GM23248 (cell line): Measurements from ENCODE around the gene TBX1. TPM values are rescaled to one million over a fixed set of nuclear protein-coding genes. Genes with fewer than 3 reads are reported as not detected.

ENCODE experiments used
- DNase-seq: peaks from one replicate; pipeline ENCODE4 v3.0.0-alpha.2; 2015
- H2AFZ ChIP-seq: fragments of 200-600 bp; sonication (generic); 2 replicates; pipeline ENCODE4 v1.6.1; 2016; ENCODE audit warnings: antibody characterized with exemption
- H3F3A ChIP-seq: fragments of 200-600 bp; sonication (generic); 2 replicates; pipeline ENCODE4 v1.6.1; 2016; ENCODE audit warnings: mild to moderate bottlenecking, antibody characterized with exemption, mixed run types; ENCODE audit not compliant: insufficient read depth
- H3K27ac ChIP-seq: fragments of 200-600 bp; sonication (generic); 2 replicates; pipeline ENCODE4 v1.5.1; 2016; ENCODE audit warnings: mild to moderate bottlenecking
- H3K27me3 ChIP-seq: fragments of 200-600 bp; sonication (generic); replicated peaks from 2 replicates; pipeline ENCODE4 v1.6.1; 2016; ENCODE audit warnings: mild to moderate bottlenecking; ENCODE audit not compliant: insufficient read depth
- H3K36me3 ChIP-seq: fragments of 200-600 bp; sonication (generic); 2 replicates; pipeline ENCODE4 v1.6.1; 2016; ENCODE audit warnings: low read depth, mild to moderate bottlenecking
- H3K4me1 ChIP-seq: fragments of 200-600 bp; sonication (generic); 2 replicates; pipeline ENCODE4 v1.6.1; 2016; ENCODE audit warnings: mild to moderate bottlenecking; ENCODE audit not compliant: insufficient read depth
- H3K4me2 ChIP-seq: fragments of 200-600 bp; sonication (generic); one replicate; pipeline ENCODE4 v1.6.1; 2016; ENCODE audit warnings: mild to moderate bottlenecking; ENCODE audit not compliant: unreplicated experiment
- H3K4me3 ChIP-seq: fragments of 200-600 bp; sonication (generic); 2 replicates; pipeline ENCODE4 v1.5.1; 2016; ENCODE audit warnings: mild to moderate bottlenecking
- H3K79me2 ChIP-seq: fragments of 200-600 bp; sonication (generic); 2 replicates; pipeline ENCODE4 v1.6.1; 2016; ENCODE audit warnings: mild to moderate bottlenecking; ENCODE audit not compliant: insufficient read depth
- H3K9ac ChIP-seq: fragments of 200-600 bp; sonication (generic); 2 replicates; pipeline ENCODE4 v1.6.1; 2016; ENCODE audit warnings: mild to moderate bottlenecking
- H3K9me2 ChIP-seq: fragments of 200-600 bp; sonication (generic); 2 replicates; pipeline ENCODE4 v1.6.1; 2016; ENCODE audit warnings: mixed run types, mild to moderate bottlenecking, moderate library complexity; ENCODE audit not compliant: insufficient read depth
- H3K9me3 ChIP-seq: fragments of 200-600 bp; sonication (generic); one replicate; pipeline ENCODE4 v1.6.1; 2017; ENCODE audit warnings: low read depth
- H4K20me1 ChIP-seq: fragments of 200-600 bp; sonication (generic); 2 replicates; pipeline ENCODE4 v1.6.0; 2016; ENCODE audit not compliant: insufficient read depth
- EZH2 ChIP-seq: fragments of 200-600 bp; sonication (generic); IDR thresholded peaks from 2 replicates; pipeline ENCODE4 v1.6.1; 2018; ENCODE audit warnings: antibody characterized with exemption, mild to moderate bottlenecking; ENCODE audit not compliant: insufficient read depth, poor library complexity, severe bottlenecking
- EZH2phosphoT487 ChIP-seq: fragments of 200-600 bp; sonication (generic); IDR thresholded peaks from 2 replicates; pipeline ENCODE4 v1.6.1; 2018; ENCODE audit warnings: antibody characterized with exemption, moderate library complexity, mild to moderate bottlenecking, low read depth; ENCODE audit not compliant: insufficient read depth
- WGBS, 2 experiments: methylation state at CpG; one replicate each; pipeline ENCODE4 v1.1.6; 2015 to 2017; ENCODE audit warnings: low lambda C conversion rate in 2 of 2, low coverage in 1 of 2; ENCODE audit errors: missing lambda C conversion rate in 2 of 2; 5-methylcytosine and 5-hydroxymethylcytosine counted together
- in situ Hi-C: fragments of 300-500 bp; cut with MboI; formaldehyde crosslinking; loops from 2 replicates; pipeline ENCODE4 v1.15.0; 2020
- polyA plus RNA-seq: library from polyadenylated mRNA; unstranded; fragments of >200 nt; fragmentation: Nextera tagmentation; extraction: Ambion mirVana; gene quantifications from 2 replicates; pipeline ENCODE4 v1.2.1, GENCODE V29; 2016
- total RNA-seq: library from RNA; depleted of rRNA; stranded (reverse); fragments of >200 nt; shearing (Covaris generic); gene quantifications from 2 replicates; pipeline ENCODE4 v1.2.3, GENCODE V29; 2014

Gene TBX1
- total and polyA plus RNA-seq, 2 experiments from 2014 or later = 2.8 to 4.6 TPM

DNA sequence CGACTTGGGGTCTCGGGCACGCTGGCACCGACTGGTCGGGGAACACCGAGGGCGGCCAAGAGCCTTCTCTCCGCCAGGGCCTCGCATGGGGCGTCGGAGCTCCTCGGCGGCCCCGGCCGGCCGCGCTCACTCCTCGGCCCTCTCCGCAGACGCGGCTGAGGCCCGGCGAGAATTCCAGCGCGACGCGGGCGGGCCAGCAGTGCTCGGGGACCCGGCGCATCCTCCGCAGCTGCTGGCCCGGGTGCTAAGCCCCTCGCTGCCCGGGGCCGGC lies 5.6 kb downstream of the TBX1 start:
- H3F3A ChIP-seq = no peaks in the 10 kb centered on the region
- no peak overlapping the region for H3K9ac ChIP-seq
- TF ChIP-seq EZH2 (no peak), EZH2phosphoT487 (no peak)
- H3K27me3 ChIP-seq = no peaks in the 10 kb centered on the region
- H2AFZ ChIP-seq = no peak overlapping the region
- no peak for DNase-seq
- H3K79me2 ChIP-seq = peaks cover 26% of the 10 kb centered on the region
- no peaks in the 10 kb centered on the region for H3K36me3 ChIP-seq
- H3K27ac ChIP-seq = no peak overlapping the region
- H3K9me2 ChIP-seq = no peaks in the 10 kb centered on the region
- no peaks in the 10 kb centered on the region for H4K20me1 ChIP-seq
- in situ Hi-C loops = no loop called here
- H3K9me3 ChIP-seq = no peaks in the 10 kb centered on the region
- H3K4me2 ChIP-seq = no peak overlapping the region
- no peaks in the 10 kb centered on the region for H3K4me1 ChIP-seq
- 40 to 71% methylated on average over 15 to 30 of the region's 36 CpGs for WGBS, 2 experiments
- peak overlapping the region; percentile 29; the same call in 1 of the 2 replicates for H3K4me3 ChIP-seq

DNA sequence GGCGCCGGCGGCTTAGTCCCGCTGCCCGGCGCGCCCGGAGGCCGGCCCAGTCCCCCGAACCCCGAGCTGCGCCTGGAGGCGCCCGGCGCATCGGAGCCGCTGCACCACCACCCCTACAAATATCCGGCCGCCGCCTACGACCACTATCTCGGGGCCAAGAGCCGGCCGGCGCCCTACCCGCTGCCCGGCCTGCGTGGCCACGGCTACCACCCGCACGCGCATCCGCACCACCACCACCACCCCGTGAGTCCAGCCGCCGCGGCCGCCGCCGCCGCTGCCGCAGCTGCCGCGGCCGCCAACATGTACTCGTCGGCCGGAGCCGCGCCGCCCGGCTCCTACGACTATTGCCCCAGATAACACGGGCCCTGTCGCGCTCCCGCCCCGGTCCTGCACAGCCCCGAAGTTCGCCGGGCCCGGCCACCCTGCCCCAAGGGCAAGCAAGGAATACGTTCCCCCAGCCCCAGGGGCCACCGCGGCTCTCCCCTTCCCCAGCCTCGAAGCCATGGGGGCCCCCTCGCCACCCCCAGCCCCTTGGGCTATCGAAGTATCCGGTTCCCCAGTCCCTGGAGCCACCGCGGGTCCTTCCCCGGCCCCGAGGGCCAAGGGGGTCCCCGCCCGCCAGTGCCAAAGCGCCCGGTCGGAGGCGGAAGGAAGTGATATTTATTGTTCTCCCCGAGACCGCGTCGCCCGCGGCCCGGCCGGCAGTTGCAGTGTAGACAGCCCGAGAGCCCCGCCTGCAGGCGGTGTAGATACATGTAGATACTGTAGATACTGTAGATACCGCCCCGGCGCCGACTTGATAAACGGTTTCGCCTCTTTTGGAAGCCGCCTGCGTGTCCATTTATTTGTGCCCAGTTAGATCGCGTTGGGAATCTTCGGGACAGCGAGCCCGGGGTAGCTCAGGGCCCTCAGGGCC lies 6.2 kb downstream of the TBX1 start:
- Histone ChIP-seq H3K79me2 (peaks cover 23% of the 10 kb centered on the region), H3K4me3 (peak overlapping the region; percentile 29), H3K27ac (no peak overlapping the region), H3K9me2 (no peaks in the 10 kb centered on the region), H2AFZ (no peak overlapping the region; the same call in 1 of the 2 replicates), H4K20me1 (no peaks in the 10 kb centered on the region), H3K9ac (no peak overlapping the region), H3F3A (no peaks in the 10 kb centered on the region), H3K36me3 (no peaks in the 10 kb centered on the region), H3K27me3 (no peaks in the 10 kb centered on the region), H3K4me1 (no peaks in the 10 kb centered on the region), H3K9me3 (no peaks in the 10 kb centered on the region), H3K4me2 (no peak overlapping the region)
- 53 to 63% methylated on average over 65 to 100 of the region's 103 CpGs for WGBS, 2 experiments
- peak; percentile 45 for DNase-seq
- TF ChIP-seq EZH2 = no peak
- in situ Hi-C loops = no loop called here

DNA sequence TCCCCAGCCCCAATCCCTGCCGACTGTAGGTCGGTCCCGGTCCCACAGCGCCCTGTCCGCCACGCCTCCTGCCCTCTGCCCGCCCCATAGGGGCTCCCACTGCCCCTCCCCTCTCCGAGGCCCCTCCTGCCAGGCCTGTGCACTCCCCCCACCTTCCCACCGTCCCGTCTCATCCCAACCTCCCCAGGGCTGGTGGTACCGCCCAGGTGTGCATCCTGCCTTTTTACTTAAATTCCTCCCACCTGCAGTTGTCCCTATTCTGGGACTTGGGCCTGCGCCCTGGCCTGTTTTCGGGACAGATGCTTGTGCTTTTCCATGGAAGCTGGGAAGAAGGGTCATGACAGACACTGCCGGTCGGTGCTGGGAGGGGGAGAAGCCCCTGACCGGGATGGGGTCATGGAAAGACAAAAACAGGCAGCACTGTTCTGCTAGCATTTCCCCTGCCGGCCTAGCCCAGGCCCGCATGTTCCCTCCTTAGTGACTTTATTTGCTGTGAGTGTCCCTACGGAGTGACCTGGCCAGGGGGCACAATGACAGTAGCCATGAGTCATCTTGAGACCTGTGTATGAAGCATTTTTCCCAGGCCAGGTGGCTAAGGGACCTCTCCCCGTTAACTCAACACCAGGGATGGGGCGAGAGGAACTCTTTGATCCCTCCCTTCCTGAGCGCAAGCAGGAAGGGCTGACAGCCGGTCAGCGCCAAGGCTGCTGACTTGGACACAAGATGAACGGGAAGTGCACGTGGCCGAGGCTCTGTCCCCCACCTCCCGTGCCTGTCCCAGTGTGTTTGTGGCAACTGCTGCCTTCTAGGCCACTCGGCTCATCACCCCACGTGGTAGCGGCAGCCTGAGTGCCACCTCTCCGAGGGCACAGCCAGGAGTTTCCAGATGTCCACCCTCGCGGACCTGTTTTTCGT lies 7.1 kb downstream of the TBX1 start:
- no peak overlapping the region for H3K4me3 ChIP-seq
- 92 to 94% methylated on average over 28 to 35 of the region's 35 CpGs for WGBS, 2 experiments
- in situ Hi-C loops = no loop called here

DNA sequence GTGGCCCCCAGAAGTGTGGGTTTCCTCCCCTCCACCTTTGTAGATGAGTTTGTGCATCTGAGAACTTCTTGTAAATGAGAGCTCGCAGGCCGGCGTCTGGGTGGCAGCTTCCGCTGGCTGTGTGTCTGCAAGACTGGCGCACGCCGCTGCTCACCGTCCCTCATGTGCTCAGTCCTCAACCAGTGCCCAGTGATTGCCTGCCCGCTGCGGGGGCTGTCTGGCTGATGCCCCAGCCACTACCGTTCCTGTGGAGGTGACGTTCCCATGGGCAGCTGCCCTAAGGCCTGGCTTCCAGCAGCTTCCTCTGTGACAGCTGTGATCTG lies 8.8 kb downstream of the TBX1 start:
- in situ Hi-C loops = no loop called here
- no peaks in the 10 kb centered on the region for H3K9me2 ChIP-seq

More for the DNA sequence above, 7.1 kb downstream of the TBX1 start:
- no peaks in the 10 kb centered on the region for H4K20me1 ChIP-seq
- H3K9ac ChIP-seq = no peak overlapping the region
- no peak overlapping the region for H3K27ac ChIP-seq
- DNase-seq = no peak
- peaks cover 14% of the 10 kb centered on the region for H3K79me2 ChIP-seq
- TF ChIP-seq EZH2phosphoT487 (no peak), EZH2 (no peak)
- H3K4me1 ChIP-seq = no peaks in the 10 kb centered on the region
- H3K4me2 ChIP-seq = no peak overlapping the region
- no peak overlapping the region for H2AFZ ChIP-seq
- H3K36me3 ChIP-seq = no peaks in the 10 kb centered on the region
- no peaks in the 10 kb centered on the region for H3F3A ChIP-seq
- no peaks in the 10 kb centered on the region for H3K9me3 ChIP-seq
- H3K27me3 ChIP-seq = no peaks in the 10 kb centered on the region
- H3K9me2 ChIP-seq = no peaks in the 10 kb centered on the region

More for the DNA sequence above, 8.8 kb downstream of the TBX1 start:
- TF ChIP-seq EZH2phosphoT487 (no peak), EZH2 (no peak)
- H3K4me2 ChIP-seq = no peak overlapping the region
- WGBS, 2 experiments = 94 to 96% methylated on average over 12 of the region's 12 CpGs
- no peaks in the 10 kb centered on the region for H3K9me3 ChIP-seq
- H3K9ac ChIP-seq = no peak overlapping the region
- H4K20me1 ChIP-seq = no peaks in the 10 kb centered on the region
- H3F3A ChIP-seq = no peaks in the 10 kb centered on the region
- no peaks in the 10 kb centered on the region for H3K79me2 ChIP-seq
- H3K4me1 ChIP-seq = no peaks in the 10 kb centered on the region
- no peak overlapping the region for H2AFZ ChIP-seq
- H3K4me3 ChIP-seq = no peak overlapping the region
- H3K27me3 ChIP-seq = no peaks in the 10 kb centered on the region
- H3K27ac ChIP-seq = no peak overlapping the region
- H3K36me3 ChIP-seq = no peaks in the 10 kb centered on the region
- no peak for DNase-seq
